HepG2 (cell line): ENCODE results near the gene FHIT. TPM values are rescaled to one million over a fixed set of nuclear protein-coding genes. Genes with fewer than 3 reads are reported as not detected.

ENCODE experiments used
- ATAC-seq: fragments of 200-7000 bp; cut with Tn5 transposase; 3 replicates; pipeline ENCODE4 v1.9.1; 2020; ENCODE audit warnings: mild to moderate bottlenecking, moderate library complexity
- BruUV-seq: library from RNA; stranded (reverse); fragments of 400-500 nt; replicated peaks from 2 replicates; lab custom pipeline; 2021; lab: Mats Ljungman, UMichigan
- CTCF ChIA-PET: fragments of 300-600 bp; formaldehyde crosslinking; extraction: SDS; loops from one replicate; lab custom pipeline; 2021; ENCODE audit warnings: low total read pairs, inconsistent platforms, low intra/inter-chr PET ratio; lab: Yijun Ruan, JAX
- POLR2A ChIA-PET: fragments of 350-600 bp; sonication (Branson Sonifier 250); formaldehyde crosslinking; loops from one replicate; lab custom pipeline; 2020; ENCODE audit warnings: antibody characterized with exemption, inconsistent platforms; lab: Yijun Ruan, JAX
- DNase-seq: peaks from one replicate; pipeline ENCODE4 v3.0.0-alpha.2; 2015; ENCODE audit warnings: low spot score
- FAIRE-seq: peaks from 3 replicates; lab custom pipeline; 2011; peaks lifted over from hg19 to GRCh38; lab: Jason Lieb, UNC
- H2AFZ ChIP-seq: one replicate; pipeline ENCODE4 v1.6.1; 2011; ENCODE audit warnings: low read length, inconsistent platforms
- H3K27ac ChIP-seq: fragments of 300-600 bp; 3 replicates; pipeline ENCODE4 v1.8.0; 2011; ENCODE audit warnings: mixed run types, mild to moderate bottlenecking, mixed read lengths, low read length, inconsistent platforms; ENCODE audit not compliant: insufficient read depth; ENCODE audit errors: extremely low read length
- H3K27me3 ChIP-seq, 2 experiments: fragments of 200-600 bp in 1 of 2; 2 replicates in 1 of 2; 3 replicates in 1 of 2; pipeline versions ENCODE4 v1.6.0 to v1.8.0; 2011; ENCODE audit warnings: low read length in 2 of 2, mild to moderate bottlenecking in 2 of 2, moderate library complexity in 2 of 2, inconsistent platforms in 1 of 2; ENCODE audit not compliant: insufficient read depth in 2 of 2, control insufficient read depth in 1 of 2
- H3K36me3 ChIP-seq, 2 experiments: fragments of 200-600 bp in 1 of 2; replicated peaks in 1 of 2; 2 replicates in 1 of 2; 3 replicates in 1 of 2; pipeline versions ENCODE4 v1.5.1 to v1.8.0; 2011; ENCODE audit warnings: low read length in 2 of 2, inconsistent platforms in 1 of 2; ENCODE audit not compliant: insufficient read depth in 2 of 2, control insufficient read depth in 1 of 2
- H3K4me1 ChIP-seq: 2 replicates; pipeline ENCODE4 v1.5.1; 2012; ENCODE audit warnings: low read length, inconsistent platforms; ENCODE audit not compliant: insufficient read depth
- H3K4me2 ChIP-seq: 2 replicates; pipeline ENCODE4 v1.6.0; 2011; ENCODE audit warnings: low read depth, low read length, inconsistent platforms
- H3K4me3 ChIP-seq, 3 experiments: fragments of 200-600 bp in 1 of 3; sonication (generic), shearing (Covaris generic) in 1 of 3; replicated peaks in 1 of 3; 2 replicates each; pipeline ENCODE4 v1.5.1; 2011 to 2016; ENCODE audit warnings: low read length in 3 of 3, inconsistent platforms in 2 of 3, low read depth in 2 of 3, mild to moderate bottlenecking in 2 of 3, control low read depth in 1 of 3, mixed read lengths in 1 of 3; ENCODE audit not compliant: insufficient read depth in 1 of 3
- H3K79me2 ChIP-seq: one replicate; pipeline ENCODE4 v1.6.1; 2011; ENCODE audit warnings: low read length, inconsistent platforms; ENCODE audit not compliant: insufficient read depth
- H3K9ac ChIP-seq: 2 replicates; pipeline ENCODE4 v1.6.0; 2011; ENCODE audit warnings: mild to moderate bottlenecking, low read depth, low read length, inconsistent platforms; ENCODE audit not compliant: insufficient read depth
- H3K9me3 ChIP-seq: 2 replicates; pipeline ENCODE4 v1.5.1; 2012; ENCODE audit warnings: mild to moderate bottlenecking, low read length
- H4K20me1 ChIP-seq: 2 replicates; pipeline ENCODE4 v1.6.0; 2011; ENCODE audit warnings: inconsistent platforms, mild to moderate bottlenecking, low read length, moderate library complexity; ENCODE audit not compliant: insufficient read depth
- NFRKB ChIP-seq: fragments of 450-650 bp; IDR thresholded peaks from 2 replicates; pipeline ENCODE4 v1.6.1; 2017
- STAT5B ChIP-seq: sonication (generic); formaldehyde crosslinking; IDR thresholded peaks from 2 replicates; pipeline ENCODE4 v1.4.0; 2020; ENCODE audit warnings: missing genetic modification reagents
- TAF15 ChIP-seq: fragments of 200-400 bp; formaldehyde crosslinking; IDR thresholded peaks from one replicate; pipeline ENCODE4 v1.6.1; 2018; ENCODE audit warnings: mild to moderate bottlenecking, low read depth, low read length; ENCODE audit not compliant: poor library complexity, severe bottlenecking
- WGBS: methylation state at CpG from one replicate; pipeline ENCODE4 v1.1.6; 2017; ENCODE audit warnings: low lambda C conversion rate; 5-methylcytosine and 5-hydroxymethylcytosine counted together
- in situ Hi-C: cut with HindIII; loops from 2 replicates; pipeline ENCODE4 v1.10.0; 2017; ENCODE audit warnings: low pct_unique_long_range_greater_than_20kb; ENCODE audit not compliant: extremely low pct_ligation_motif_present
- intact Hi-C: fragments of 100-400 bp; cut with micrococcal nuclease; formaldehyde crosslinking; loops from one replicate; pipeline ENCODE4 v1.10.0; 2022; ENCODE audit not compliant: unreplicated experiment
- polyA plus RNA-seq, 8 experiments: library from polyadenylated mRNA; depleted of rRNA in 3 of 8; stranded (reverse) in 7 of 8; unstranded in 1 of 8; fragments of >200 nt; fragmentation: Illumina TruSeq in 4 of 8; extraction: Trizol in 4 of 8; gene quantifications; 2 replicates each; pipeline versions ENCODE4 v1.2.1 to v1.2.3, GENCODE V29; 2011 to 2016; ENCODE audit warnings: low read depth in 4 of 8, missing spikeins in 1 of 8, mixed read lengths in 1 of 8; ENCODE audit not compliant: insufficient read depth in 1 of 8
- total RNA-seq, 5 experiments: library from RNA; depleted of rRNA; stranded (reverse); fragments of >200 nt; fragmentation: Illumina TruSeq; extraction: Trizol; gene quantifications; 2 replicates each; pipeline ENCODE4 v1.2.3, GENCODE V29; 2016; ENCODE audit warnings: low read depth in 1 of 5
- TF ChIP-seq, protein P1 (sequence below): sonication (generic); formaldehyde crosslinking; IDR thresholded peaks from 2 replicates; pipeline ENCODE4 v1.5.0; 2020; ENCODE audit warnings: mild to moderate bottlenecking, missing genetic modification reagents

FHIT gene
- total and polyA plus RNA-seq, 2 of the 13 experiments (the other 11 are each of a cell fraction or from before 2014, with no cell fraction given) = 4.0 to 4.6 TPM

DNA sequence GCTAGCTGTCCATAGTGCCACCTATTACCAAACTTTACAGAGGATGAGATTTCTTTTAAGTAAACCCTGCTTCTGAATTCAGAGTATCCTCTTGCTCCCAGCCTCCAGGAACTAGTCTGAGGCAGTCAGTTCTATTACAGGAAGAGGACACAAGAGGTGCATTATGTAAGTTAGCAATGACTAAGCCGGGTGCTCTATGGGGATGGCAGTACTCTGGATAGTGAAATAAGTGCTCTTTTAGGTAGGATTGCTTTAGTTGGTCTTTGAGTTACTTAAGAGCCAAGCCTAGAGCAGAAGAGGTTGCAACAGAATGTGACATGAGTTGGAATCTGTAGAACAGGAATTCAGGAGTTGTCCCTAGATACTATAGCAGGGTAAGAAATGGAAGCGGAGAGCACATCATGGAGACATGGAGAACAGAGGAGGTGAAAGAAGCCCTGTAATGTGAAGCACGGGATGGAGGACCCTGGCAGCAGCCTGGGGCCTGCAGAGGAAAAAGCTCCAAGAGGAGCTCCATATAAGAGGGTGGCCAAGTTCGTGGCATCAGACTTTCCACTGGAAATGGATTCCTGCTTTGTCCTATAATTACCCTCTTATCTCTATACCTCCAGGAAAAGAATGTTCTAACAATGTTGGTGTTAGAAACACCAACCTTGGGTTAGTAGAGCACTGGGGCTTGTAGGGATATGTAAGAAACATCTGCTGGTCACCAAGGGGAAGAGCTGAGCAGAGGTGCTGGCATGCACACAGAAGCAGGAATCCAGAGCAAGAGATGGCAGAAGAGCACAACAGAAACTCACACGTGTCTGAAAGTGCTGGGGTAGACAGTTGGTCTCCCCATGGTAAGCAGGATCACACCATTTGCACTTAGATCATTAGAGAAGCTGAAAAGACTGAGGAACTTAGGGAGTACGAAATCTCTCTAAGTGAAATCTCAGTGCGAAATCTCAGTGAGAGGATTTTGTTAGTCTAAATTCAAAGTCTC is 851.1 kb downstream of the FHIT start (continued):
- TF ChIP-seq, protein P1, sequence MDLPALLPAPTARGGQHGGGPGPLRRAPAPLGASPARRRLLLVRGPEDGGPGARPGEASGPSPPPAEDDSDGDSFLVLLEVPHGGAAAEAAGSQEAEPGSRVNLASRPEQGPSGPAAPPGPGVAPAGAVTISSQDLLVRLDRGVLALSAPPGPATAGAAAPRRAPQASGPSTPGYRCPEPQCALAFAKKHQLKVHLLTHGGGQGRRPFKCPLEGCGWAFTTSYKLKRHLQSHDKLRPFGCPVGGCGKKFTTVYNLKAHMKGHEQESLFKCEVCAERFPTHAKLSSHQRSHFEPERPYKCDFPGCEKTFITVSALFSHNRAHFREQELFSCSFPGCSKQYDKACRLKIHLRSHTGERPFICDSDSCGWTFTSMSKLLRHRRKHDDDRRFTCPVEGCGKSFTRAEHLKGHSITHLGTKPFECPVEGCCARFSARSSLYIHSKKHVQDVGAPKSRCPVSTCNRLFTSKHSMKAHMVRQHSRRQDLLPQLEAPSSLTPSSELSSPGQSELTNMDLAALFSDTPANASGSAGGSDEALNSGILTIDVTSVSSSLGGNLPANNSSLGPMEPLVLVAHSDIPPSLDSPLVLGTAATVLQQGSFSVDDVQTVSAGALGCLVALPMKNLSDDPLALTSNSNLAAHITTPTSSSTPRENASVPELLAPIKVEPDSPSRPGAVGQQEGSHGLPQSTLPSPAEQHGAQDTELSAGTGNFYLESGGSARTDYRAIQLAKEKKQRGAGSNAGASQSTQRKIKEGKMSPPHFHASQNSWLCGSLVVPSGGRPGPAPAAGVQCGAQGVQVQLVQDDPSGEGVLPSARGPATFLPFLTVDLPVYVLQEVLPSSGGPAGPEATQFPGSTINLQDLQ = no peak
- no peak for TF ChIP-seq NFRKB

DNA sequence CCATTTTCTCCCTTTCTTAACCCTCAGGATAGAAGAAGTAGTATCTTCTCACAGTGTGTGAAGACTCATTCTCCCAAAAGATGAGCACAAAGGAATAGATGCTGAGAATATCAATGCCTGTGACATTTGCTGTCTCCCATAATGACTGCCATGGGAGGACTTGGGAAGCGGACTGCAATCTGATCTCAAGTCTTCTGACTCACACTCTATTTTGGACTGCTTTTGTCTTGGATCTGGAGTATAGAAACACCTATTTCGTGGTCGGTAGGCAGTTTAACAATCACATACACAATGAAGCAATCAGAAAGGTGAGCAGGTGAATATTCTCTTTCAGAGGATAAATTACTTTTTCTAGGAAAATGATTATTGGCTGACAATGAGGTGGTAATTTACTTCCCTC is 852.0 kb downstream of the FHIT start:
- intact Hi-C loops = no loop called here

More for the DNA sequence above, 852.0 kb downstream of the FHIT start:
- Histone ChIP-seq H4K20me1 (no peaks in the 10 kb centered on the region), H3K27ac (no peak overlapping the region), H3K4me3 (no peak overlapping the region), H3K4me2 (no peak overlapping the region), H3K9ac (no peak overlapping the region), H3K9me3 (no peaks in the 10 kb centered on the region), H3K79me2 (no peaks in the 10 kb centered on the region), H3K27me3 (no peaks in the 10 kb centered on the region), H3K4me1 (no peaks in the 10 kb centered on the region), H3K36me3 (no peaks in the 10 kb centered on the region), H2AFZ (no peak overlapping the region)
- WGBS = 0% methylated on average over 3 of the region's 3 CpGs
- in situ Hi-C loops = no loop called here
- ATAC-seq (no peak), DNase-seq (no peak), FAIRE-seq (no peak)
- TF ChIP-seq STAT5B (CRISPR knock-in tag) (no peak), TAF15 (no peak)
- POLR2A ChIA-PET = no interaction called here
- no TSS peak for BruUV-seq
- CTCF ChIA-PET = no interaction called here
